Measurements from ENCODE around the gene CCL17.
"Not testable (repeated sequence)": the region's sequence is repeated elsewhere in the genome, so short reads cannot be mapped to it uniquely, and the experiment has no call there.

CCL17 gene

DNA sequence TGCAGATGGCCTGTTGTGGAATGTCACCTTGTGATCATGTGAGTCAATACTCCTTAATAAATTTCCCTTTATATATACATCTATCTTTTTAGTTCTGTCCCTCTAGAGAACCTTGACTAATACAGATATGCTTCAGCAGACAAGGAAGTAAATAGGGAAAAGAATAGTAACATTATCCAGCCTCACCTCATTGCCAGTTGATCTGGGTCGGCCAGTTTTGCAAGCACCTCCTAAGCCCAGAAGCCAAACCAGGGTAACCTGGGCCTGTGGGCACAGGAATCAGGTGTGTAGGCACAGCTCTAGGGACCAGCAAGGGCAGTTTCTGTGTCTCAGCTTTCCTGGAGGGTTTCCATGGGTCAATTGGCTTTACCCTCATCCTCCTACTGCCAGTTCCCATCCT, 11.9 kb upstream of the CCL17 start:
- Histone ChIP-seq H3K79me2 (ENCODE audit: insufficient read depth, low read depth) (no peaks in the 10 kb centered on the region), H3K36me3 (ENCODE audit: insufficient read depth) (no peaks in the 10 kb centered on the region), H3K27me3 (ENCODE audit: insufficient read depth, low read depth) (no peaks in the 10 kb centered on the region), H3K4me1 (ENCODE audit: low read depth, poor library complexity, severe bottlenecking) (no peaks in the 10 kb centered on the region), H2AFZ (ENCODE audit: low read depth) (no peak overlapping the region), H3K4me2 (no peak overlapping the region), H4K20me1 (ENCODE audit: insufficient read depth) (no peaks in the 10 kb centered on the region), H3K27ac (no peak overlapping the region), H3K4me3 (IDR thresholded peaks at IDR 0.05; ENCODE audit: insufficient read depth, low read depth, low read length) (no peak overlapping the region), H3K9ac (no peak overlapping the region)
- no peak for TF ChIP-seq CTCF (conservative IDR thresholded peaks at IDR 0.05; ENCODE audit: low read depth, low read length)

DNA sequence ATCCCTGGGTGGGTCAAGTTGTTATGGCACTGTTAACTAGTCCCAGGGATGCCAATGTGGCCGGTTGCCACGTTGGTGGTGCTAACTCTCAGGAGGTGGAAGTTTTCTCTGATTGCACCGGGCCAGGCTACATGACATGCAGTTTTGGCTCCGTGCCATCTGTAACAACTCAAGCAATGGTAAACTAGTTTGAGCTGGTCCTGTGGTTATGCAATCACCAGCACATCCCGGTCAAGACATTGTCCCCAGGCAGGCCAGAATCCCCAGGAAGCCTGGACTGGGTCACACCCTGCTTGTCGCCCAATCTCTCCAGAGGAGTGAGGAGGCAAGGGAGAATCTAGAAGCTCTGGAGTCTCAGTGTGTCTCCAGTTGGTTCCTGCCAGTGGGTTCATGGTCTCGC, 10.1 kb upstream of the CCL17 start:
- no peak for TF ChIP-seq CTCF (conservative IDR thresholded peaks at IDR 0.05; ENCODE audit: low read depth, low read length)
- H3K36me3 ChIP-seq (ENCODE audit: insufficient read depth), result no peaks in the 10 kb centered on the region
- no peak overlapping the region for H3K4me2 ChIP-seq
- H2AFZ ChIP-seq (ENCODE audit: low read depth), result no peak overlapping the region
- H3K4me1 ChIP-seq (ENCODE audit: low read depth, poor library complexity, severe bottlenecking), result no peaks in the 10 kb centered on the region
- no peak overlapping the region for H3K9ac ChIP-seq
- H3K27me3 ChIP-seq (ENCODE audit: insufficient read depth, low read depth), result no peaks in the 10 kb centered on the region
- H3K27ac ChIP-seq, result no peak overlapping the region
- H4K20me1 ChIP-seq (ENCODE audit: insufficient read depth), result no peaks in the 10 kb centered on the region
- H3K4me3 ChIP-seq (IDR thresholded peaks at IDR 0.05; ENCODE audit: insufficient read depth, low read depth, low read length), result no peak overlapping the region
- H3K79me2 ChIP-seq (ENCODE audit: insufficient read depth, low read depth), result no peaks in the 10 kb centered on the region

GRCh38 chr16:57395026-57395425, 9.5 kb upstream of the CCL17 start:
- Histone ChIP-seq H3K4me1 (ENCODE audit: low read depth, poor library complexity, severe bottlenecking) (no peaks in the 10 kb centered on the region), H3K4me2 (no peak overlapping the region), H2AFZ (ENCODE audit: low read depth) (no peak overlapping the region), H3K9ac (no peak overlapping the region), H4K20me1 (ENCODE audit: insufficient read depth) (no peaks in the 10 kb centered on the region), H3K79me2 (ENCODE audit: insufficient read depth, low read depth) (no peaks in the 10 kb centered on the region), H3K4me3 (IDR thresholded peaks at IDR 0.05; ENCODE audit: insufficient read depth, low read depth, low read length) (no peak overlapping the region), H3K27ac (no peak overlapping the region), H3K36me3 (ENCODE audit: insufficient read depth) (no peaks in the 10 kb centered on the region), H3K27me3 (ENCODE audit: insufficient read depth, low read depth) (no peaks in the 10 kb centered on the region)
- no peak for TF ChIP-seq CTCF (conservative IDR thresholded peaks at IDR 0.05; ENCODE audit: low read depth, low read length)

GRCh38 chr16:57396786-57397185, 7.8 kb upstream of the CCL17 start:
- no peaks in the 10 kb centered on the region for H3K79me2 ChIP-seq (ENCODE audit: insufficient read depth, low read depth)
- no peaks in the 10 kb centered on the region for H3K27me3 ChIP-seq (ENCODE audit: insufficient read depth, low read depth)
- H3K4me1 ChIP-seq (ENCODE audit: low read depth, poor library complexity, severe bottlenecking), result no peaks in the 10 kb centered on the region
- no peaks in the 10 kb centered on the region for H4K20me1 ChIP-seq (ENCODE audit: insufficient read depth)
- H3K9ac ChIP-seq, result no peak overlapping the region
- H3K36me3 ChIP-seq (ENCODE audit: insufficient read depth), result no peaks in the 10 kb centered on the region
- no peak overlapping the region for H3K27ac ChIP-seq
- no peak for TF ChIP-seq CTCF (conservative IDR thresholded peaks at IDR 0.05; ENCODE audit: low read depth, low read length)
- H2AFZ ChIP-seq (ENCODE audit: low read depth), result no peak overlapping the region
- H3K4me2 ChIP-seq, result no peak overlapping the region
- no peak overlapping the region for H3K4me3 ChIP-seq (IDR thresholded peaks at IDR 0.05; ENCODE audit: insufficient read depth, low read depth, low read length)

- not testable (repeated sequence) for H3K4me3 ChIP-seq (IDR thresholded peaks at IDR 0.05; ENCODE audit: insufficient read depth, low read depth, low read length); H3K27me3 ChIP-seq (ENCODE audit: insufficient read depth, low read depth); H2AFZ ChIP-seq (ENCODE audit: low read depth); H3K4me1 ChIP-seq (ENCODE audit: low read depth, poor library complexity, severe bottlenecking); H3K9ac ChIP-seq; H3K4me2 ChIP-seq; H3K36me3 ChIP-seq (ENCODE audit: insufficient read depth); H3K27ac ChIP-seq; H3K79me2 ChIP-seq (ENCODE audit: insufficient read depth, low read depth); H4K20me1 ChIP-seq (ENCODE audit: insufficient read depth)
Measured at GRCh38 chr16:57397493-57397892, 7.1 kb upstream of the CCL17 start.
